Measurements from ENCODE around the gene PPP1R16B. TPM values are rescaled to one million over a fixed set of nuclear protein-coding genes. Genes with fewer than 3 reads are reported as not detected.

PPP1R16B gene
- total RNA-seq, 4 donors from 2014 or later = 0.99 to 6.7 (median 3.6) TPM

- Histone ChIP-seq H3K4me1 (peaks cover 4 to 26% (median 19%) of the 10 kb centered on the region in 3 donors), H3K27me3 (peaks cover 0 to 7% (median 0%) of the 10 kb centered on the region in 4 donors), H3K4me3 (no peak overlapping the region), H3K9me3 (no peaks in the 10 kb centered on the region), H3K27ac (no peak overlapping the region), H3K36me3 (no peaks in the 10 kb centered on the region)
- 84 to 92% methylated on average over 8 of the region's 8 CpGs for WGBS, 2 donors
- TF ChIP-seq POLR2A (IDR thresholded peaks at IDR 0.05) = no peak
- TF ChIP-seq, protein P1, sequence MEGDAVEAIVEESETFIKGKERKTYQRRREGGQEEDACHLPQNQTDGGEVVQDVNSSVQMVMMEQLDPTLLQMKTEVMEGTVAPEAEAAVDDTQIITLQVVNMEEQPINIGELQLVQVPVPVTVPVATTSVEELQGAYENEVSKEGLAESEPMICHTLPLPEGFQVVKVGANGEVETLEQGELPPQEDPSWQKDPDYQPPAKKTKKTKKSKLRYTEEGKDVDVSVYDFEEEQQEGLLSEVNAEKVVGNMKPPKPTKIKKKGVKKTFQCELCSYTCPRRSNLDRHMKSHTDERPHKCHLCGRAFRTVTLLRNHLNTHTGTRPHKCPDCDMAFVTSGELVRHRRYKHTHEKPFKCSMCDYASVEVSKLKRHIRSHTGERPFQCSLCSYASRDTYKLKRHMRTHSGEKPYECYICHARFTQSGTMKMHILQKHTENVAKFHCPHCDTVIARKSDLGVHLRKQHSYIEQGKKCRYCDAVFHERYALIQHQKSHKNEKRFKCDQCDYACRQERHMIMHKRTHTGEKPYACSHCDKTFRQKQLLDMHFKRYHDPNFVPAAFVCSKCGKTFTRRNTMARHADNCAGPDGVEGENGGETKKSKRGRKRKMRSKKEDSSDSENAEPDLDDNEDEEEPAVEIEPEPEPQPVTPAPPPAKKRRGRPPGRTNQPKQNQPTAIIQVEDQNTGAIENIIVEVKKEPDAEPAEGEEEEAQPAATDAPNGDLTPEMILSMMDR (IDR thresholded peaks at IDR 0.05) = no peak
- DNase-seq = no peak
- intact Hi-C loops (cut with DNase I) = no loop called here
Observed at GRCh38 chr20:38831995-38832620, 26.6 kb downstream of the PPP1R16B start.

- Histone ChIP-seq H3K4me3 (no peak overlapping the region), H3K27me3 (peaks cover 0 to 7% (median 0%) of the 10 kb centered on the region in 4 donors), H3K36me3 (no peaks in the 10 kb centered on the region), H3K27ac (no peak overlapping the region), H3K9me3 (no peaks in the 10 kb centered on the region), H3K4me1 (peaks cover 0 to 14% (median 10%) of the 10 kb centered on the region in 3 donors)
- no peak for DNase-seq
- TF ChIP-seq, protein P1 (IDR thresholded peaks at IDR 0.05) = no peak
- no peak for TF ChIP-seq POLR2A (IDR thresholded peaks at IDR 0.05)
- 69 to 70% methylated on average over 4 to 5 of the region's 5 CpGs for WGBS, 2 donors
- intact Hi-C loops (cut with DNase I) = no loop called here
Observed at GRCh38 chr20:38833154-38833856, 27.8 kb downstream of the PPP1R16B start.

- Histone ChIP-seq H3K4me3 (no peak overlapping the region), H3K27ac (no peak overlapping the region), H3K4me1 (peaks cover 0 to 9% (median 7%) of the 10 kb centered on the region in 3 donors), H3K36me3 (no peaks in the 10 kb centered on the region), H3K9me3 (no peaks in the 10 kb centered on the region), H3K27me3 (peaks cover 0 to 7% (median 0%) of the 10 kb centered on the region in 4 donors)
- intact Hi-C loops (cut with DNase I) = no loop called here
- TF ChIP-seq POLR2A (IDR thresholded peaks at IDR 0.05) = no peak
- TF ChIP-seq, protein P1 (IDR thresholded peaks at IDR 0.05) = no peak
- DNase-seq = no peak
- WGBS, 2 donors = 68 to 71% methylated on average over 2 to 4 of the region's 4 CpGs
Observed at GRCh38 chr20:38833857-38834164, 28.3 kb downstream of the PPP1R16B start.

- TF ChIP-seq POLR2A (IDR thresholded peaks at IDR 0.05) = no peak
- TF ChIP-seq, protein P1 (IDR thresholded peaks at IDR 0.05) = no peak
Observed at GRCh38 chr20:38834868-38835267, 29.4 kb downstream of the PPP1R16B start.

GRCh38 chr20:38835792-38836191 is 30.3 kb downstream of the PPP1R16B start:
- no peak for TF ChIP-seq POLR2A (IDR thresholded peaks at IDR 0.05)
- TF ChIP-seq, protein P1 (IDR thresholded peaks at IDR 0.05) = no peak
- H3K36me3 ChIP-seq = no peaks in the 10 kb centered on the region
- no peak for DNase-seq
- no peak overlapping the region for H3K27ac ChIP-seq
- H3K4me3 ChIP-seq = no peak overlapping the region
- no peaks in the 10 kb centered on the region for H3K4me1 ChIP-seq
- H3K9me3 ChIP-seq = no peaks in the 10 kb centered on the region
- intact Hi-C loops (cut with DNase I) = no loop called here
- WGBS, 2 donors = 94% methylated on average over 14 of the region's 28 CpGs; no CpG with 5 or more reads in 1 of the 2 donors
- peaks cover 0 to 17% (median 0%) of the 10 kb centered on the region in 4 donors for H3K27me3 ChIP-seq

More at GRCh38 chr20:38834868-38835267, 29.4 kb downstream of the PPP1R16B start:
- intact Hi-C loops (cut with DNase I) = no loop called here
- no peak for DNase-seq
- peaks cover 0 to 1% (median 0%) of the 10 kb centered on the region in 3 donors for H3K4me1 ChIP-seq
- no peak overlapping the region for H3K4me3 ChIP-seq
- H3K27ac ChIP-seq = no peak overlapping the region
- H3K27me3 ChIP-seq = peaks cover 0 to 11% (median 0%) of the 10 kb centered on the region in 4 donors
- H3K9me3 ChIP-seq = no peaks in the 10 kb centered on the region
- H3K36me3 ChIP-seq = no peaks in the 10 kb centered on the region
